Erythroblast (primary cell): ENCODE results near the gene APP.

Experiments
- DNase-seq, 2 experiments: peaks; one replicate each; lab custom pipeline; 2025; lab: John Stamatoyannopoulos, UW
- GATA1 ChIP-seq: IDR thresholded peaks from 2 replicates; pipeline ENCODE4 v1.6.1; 2011; ENCODE audit warnings: low read depth, mild to moderate bottlenecking, control low read depth, low read length, moderate library complexity
- POLR2A ChIP-seq: IDR thresholded peaks from 2 replicates; pipeline ENCODE4 v1.6.1; 2011; ENCODE audit warnings: mild to moderate bottlenecking, low read length

The APP gene

DNA sequence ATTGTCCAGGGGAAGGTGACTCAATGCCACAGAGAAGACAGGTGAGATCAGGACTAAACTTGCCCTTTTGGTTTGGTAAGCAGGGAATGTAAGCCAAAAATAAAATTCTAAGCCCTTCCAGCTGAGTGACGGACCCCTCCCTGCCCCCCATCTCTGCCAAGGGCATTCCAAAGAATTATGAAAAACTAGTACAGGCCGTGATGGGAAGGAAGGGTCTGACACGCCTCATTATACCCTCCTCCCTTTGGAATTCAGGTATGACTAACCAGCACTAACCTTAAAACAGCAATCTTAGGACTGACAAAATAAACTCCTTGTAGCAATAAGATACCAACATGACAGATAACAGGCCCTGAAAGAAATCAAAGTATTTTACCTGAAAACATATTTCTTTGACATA is 336.2 kb downstream of the APP start:
- TF ChIP-seq POLR2A (no peak), GATA1 (no peak)
- DNase-seq: no peak

DNA sequence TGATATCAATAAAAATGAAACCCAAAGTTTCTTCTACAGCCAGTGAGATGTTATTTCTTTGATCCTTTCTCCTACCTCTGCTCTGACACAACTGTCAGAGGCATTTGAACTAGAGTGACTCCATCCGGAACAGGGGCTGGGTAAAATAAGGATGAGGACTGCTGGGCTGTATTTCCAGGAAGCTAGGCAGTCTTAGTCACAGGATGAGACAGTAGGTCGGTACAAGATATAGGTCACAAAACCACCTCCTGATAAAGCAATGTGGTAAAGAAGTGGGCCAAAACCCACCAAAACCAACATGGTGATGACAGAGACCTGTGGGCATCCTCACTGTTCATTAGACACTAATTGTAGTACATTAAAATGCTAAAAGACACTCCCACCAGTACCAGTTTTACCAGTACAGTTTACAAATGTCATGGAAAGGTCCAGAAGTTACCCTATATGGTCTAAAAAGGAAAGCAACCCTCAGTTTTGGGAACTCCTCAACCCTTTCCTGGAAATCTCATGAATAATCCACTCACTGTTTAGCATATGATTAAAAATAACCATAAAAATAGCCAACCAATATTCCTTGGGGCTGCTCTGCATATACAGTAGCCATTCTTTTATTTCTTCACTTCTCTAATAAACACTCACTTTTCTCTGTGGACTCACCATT is 339.1 kb downstream of the APP start:
- no peak for TF ChIP-seq POLR2A
- no peak for TF ChIP-seq GATA1
- DNase-seq: no peak
